Adrenal gland (tissue), 12 donors: ENCODE measurements around the gene PHACTR3. TPM values are rescaled to one million over a fixed set of nuclear protein-coding genes. Genes with fewer than 3 reads are reported as not detected.

Experiments used
- DNase-seq, 7 donors: peaks; one replicate each; pipeline ENCODE4 v3.0.0-alpha.2; 2019 to 2020
- H3K27ac ChIP-seq, 5 donors: fragments of 200-600 bp; sonication (generic) in 4 of 5; 1 replicate in 3 of 5; 2 replicates in 2 of 5; pipeline versions ENCODE4 v1.5.1 to v1.8.0; 2016 to 2020; ENCODE audit warnings: mild to moderate bottlenecking in 1 of 5
- H3K27me3 ChIP-seq: fragments of 200-600 bp; 2 replicates; pipeline ENCODE4 v1.8.0; 2021
- H3K36me3 ChIP-seq, 2 donors: fragments of 200-600 bp; replicated peaks in 1 of 2; 1 replicate in 1 of 2; 2 replicates in 1 of 2; pipeline versions ENCODE4 v1.5.1 to v1.8.0; 2018 to 2022
- H3K4me1 ChIP-seq, 2 donors: fragments of 200-600 bp; replicated peaks in 1 of 2; 1 replicate in 1 of 2; 2 replicates in 1 of 2; pipeline versions ENCODE4 v1.5.1 to v1.8.0; 2018 to 2021
- H3K4me3 ChIP-seq, 4 donors: fragments of 200-600 bp; sonication (generic) in 3 of 4; one replicate each; pipeline ENCODE4 v1.5.1; 2016 to 2018
- H3K9me3 ChIP-seq, 3 donors: fragments of 200-600 bp; sonication (generic) in 1 of 3; replicated peaks in 1 of 3; 1 replicate in 2 of 3; 2 replicates in 1 of 3; pipeline versions ENCODE4 v1.5.1 to v1.8.0; 2016 to 2021
- POLR2A ChIP-seq, 2 donors: fragments of 450-650 bp; IDR thresholded peaks; one replicate each; pipeline ENCODE4 v1.6.1; 2017; ENCODE audit warnings: antibody characterized with exemption in 2 of 2, mild to moderate bottlenecking in 2 of 2, moderate library complexity in 1 of 2
- WGBS, 4 donors: extraction: QIAGEN DNeasy Blood & Tissue Kit in 2 of 4; methylation state at CpG; one replicate each; pipeline versions ENCODE4 v1.1.5 to v1.1.7; 2013 to 2017; 5-methylcytosine and 5-hydroxymethylcytosine counted together
- intact Hi-C, 2 donors: fragments of 100-400 bp; cut with DNase I; formaldehyde crosslinking; loops; one replicate each; pipeline versions ENCODE4 v1.14.1 to v1.15.0; 2022 to 2023
- polyA plus RNA-seq, 3 donors: library from polyadenylated mRNA; stranded (reverse); fragments of 200-250 nt in 2 of 3; fragments of 350-450 nt in 1 of 3; fragmentation: Illumina TruSeq in 1 of 3; extraction: RNeasy Lipid Tissue Mini Kit (QIAGEN cat#74804) in 1 of 3; gene quantifications; one replicate each; pipeline ENCODE4 v1.2.3, GENCODE V29; 2013 to 2014
- total RNA-seq, 9 donors: library from RNA; depleted of rRNA in 4 of 9; stranded (reverse); fragments of >200 nt in 4 of 9; fragments of 120-200 nt in 1 of 9; fragmentation: NEBNext Ultra II Directional in 1 of 9; extraction: Animal tissue kit (Norgen Biotek cat#: 25700) in 1 of 9; gene quantifications; one replicate each; pipeline versions ENCODE4 v1.1.0 to v1.2.4, GENCODE V29; 2013 to 2023
- TF ChIP-seq, protein P1 (sequence below), 6 experiments: fragments of 450-650 bp in 4 of 6; fragments of 200-600 bp in 2 of 6; sonication (generic) in 1 of 6; IDR thresholded peaks; 1 replicate in 5 of 6; 2 replicates in 1 of 6; pipeline versions ENCODE4 v1.5.1 to v1.8.0; 2016 to 2021; ENCODE audit warnings: antibody characterized with exemption in 6 of 6, mild to moderate bottlenecking in 2 of 6, moderate library complexity in 1 of 6
- donor health status: healthy with polysubstance abuse.
- donor health status: Bipolar disorder and iron deficiency.
- donor health status: DM: yes; HTN: yes; CAD: no.
- donor health status: DM: no; HTN: no; CAD: no.
- donor health status: DM: no; HTN: no; CAD: no.
- donor health status: DM: yes; HTN: yes; CAD: no.

PHACTR3 gene
- total and polyA plus RNA-seq, 12 donors: 0.17 to 4.5 (median 0.81) TPM

DNA sequence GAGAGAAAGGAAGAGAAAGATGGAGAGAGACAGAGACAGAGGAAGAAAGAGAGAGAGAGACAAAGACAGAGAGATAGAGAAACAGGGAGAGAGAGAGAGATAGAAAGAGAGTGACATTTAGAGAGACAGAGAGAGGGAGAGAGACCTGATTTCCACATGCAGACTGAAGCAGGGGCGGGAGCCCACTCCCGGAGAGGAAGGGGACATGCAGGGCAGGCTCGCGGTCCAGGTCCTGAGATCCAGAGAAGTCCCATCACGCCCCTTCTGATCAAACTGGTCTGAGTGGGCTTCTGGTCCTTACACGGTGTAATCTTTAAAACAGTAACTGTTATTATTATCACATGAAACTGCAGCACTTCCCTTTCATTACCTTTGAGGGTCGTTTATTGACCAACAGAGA lies 62.2 kb downstream of the PHACTR3 start:
- WGBS, 4 donors: 78 to 86% (median 82%) methylated on average over 7 of the region's 7 CpGs
- Histone ChIP-seq H3K9me3 (no peaks in the 10 kb centered on the region), H3K27me3 (no peaks in the 10 kb centered on the region), H3K36me3 (no peaks in the 10 kb centered on the region), H3K27ac (no peak overlapping the region), H3K4me3 (no peak overlapping the region), H3K4me1 (no peaks in the 10 kb centered on the region)
- intact Hi-C loops: no loop called here
- no peak for DNase-seq
- no peak for TF ChIP-seq POLR2A (IDR thresholded peaks at IDR 0.05)
- TF ChIP-seq, protein P1, sequence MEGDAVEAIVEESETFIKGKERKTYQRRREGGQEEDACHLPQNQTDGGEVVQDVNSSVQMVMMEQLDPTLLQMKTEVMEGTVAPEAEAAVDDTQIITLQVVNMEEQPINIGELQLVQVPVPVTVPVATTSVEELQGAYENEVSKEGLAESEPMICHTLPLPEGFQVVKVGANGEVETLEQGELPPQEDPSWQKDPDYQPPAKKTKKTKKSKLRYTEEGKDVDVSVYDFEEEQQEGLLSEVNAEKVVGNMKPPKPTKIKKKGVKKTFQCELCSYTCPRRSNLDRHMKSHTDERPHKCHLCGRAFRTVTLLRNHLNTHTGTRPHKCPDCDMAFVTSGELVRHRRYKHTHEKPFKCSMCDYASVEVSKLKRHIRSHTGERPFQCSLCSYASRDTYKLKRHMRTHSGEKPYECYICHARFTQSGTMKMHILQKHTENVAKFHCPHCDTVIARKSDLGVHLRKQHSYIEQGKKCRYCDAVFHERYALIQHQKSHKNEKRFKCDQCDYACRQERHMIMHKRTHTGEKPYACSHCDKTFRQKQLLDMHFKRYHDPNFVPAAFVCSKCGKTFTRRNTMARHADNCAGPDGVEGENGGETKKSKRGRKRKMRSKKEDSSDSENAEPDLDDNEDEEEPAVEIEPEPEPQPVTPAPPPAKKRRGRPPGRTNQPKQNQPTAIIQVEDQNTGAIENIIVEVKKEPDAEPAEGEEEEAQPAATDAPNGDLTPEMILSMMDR (IDR thresholded peaks at IDR 0.05): no peak

DNA sequence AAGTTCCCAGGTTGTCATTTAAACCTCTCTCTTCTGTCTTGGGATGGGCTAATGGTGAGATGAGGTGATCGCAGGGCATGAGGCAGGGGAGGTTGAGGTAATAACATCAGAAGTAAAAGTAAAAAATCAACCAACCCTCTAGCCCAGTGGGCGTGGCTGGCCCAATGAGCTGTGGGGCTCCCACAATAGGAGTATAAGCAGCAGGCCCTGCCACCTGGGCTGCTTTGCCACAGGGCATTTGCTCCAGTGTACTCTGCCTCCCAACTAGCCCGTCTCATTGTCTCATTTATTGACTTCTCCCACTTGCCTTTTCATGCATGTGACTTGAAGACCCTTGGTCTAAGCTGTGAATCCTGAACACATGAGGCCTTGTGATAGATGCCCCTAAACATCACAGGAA lies 62.8 kb downstream of the PHACTR3 start:
- H3K27ac ChIP-seq: no peak overlapping the region
- no peak overlapping the region for H3K4me3 ChIP-seq
- WGBS, 4 donors: 77 to 90% (median 83%) methylated on average over 3 of the region's 3 CpGs
- no peaks in the 10 kb centered on the region for H3K9me3 ChIP-seq
- TF ChIP-seq, protein P1 (IDR thresholded peaks at IDR 0.05): no peak
- no peak for TF ChIP-seq POLR2A (IDR thresholded peaks at IDR 0.05)
- H3K27me3 ChIP-seq: no peaks in the 10 kb centered on the region
- no peaks in the 10 kb centered on the region for H3K36me3 ChIP-seq
- no peaks in the 10 kb centered on the region for H3K4me1 ChIP-seq
- DNase-seq: no peak
- intact Hi-C loops: no loop called here

DNA sequence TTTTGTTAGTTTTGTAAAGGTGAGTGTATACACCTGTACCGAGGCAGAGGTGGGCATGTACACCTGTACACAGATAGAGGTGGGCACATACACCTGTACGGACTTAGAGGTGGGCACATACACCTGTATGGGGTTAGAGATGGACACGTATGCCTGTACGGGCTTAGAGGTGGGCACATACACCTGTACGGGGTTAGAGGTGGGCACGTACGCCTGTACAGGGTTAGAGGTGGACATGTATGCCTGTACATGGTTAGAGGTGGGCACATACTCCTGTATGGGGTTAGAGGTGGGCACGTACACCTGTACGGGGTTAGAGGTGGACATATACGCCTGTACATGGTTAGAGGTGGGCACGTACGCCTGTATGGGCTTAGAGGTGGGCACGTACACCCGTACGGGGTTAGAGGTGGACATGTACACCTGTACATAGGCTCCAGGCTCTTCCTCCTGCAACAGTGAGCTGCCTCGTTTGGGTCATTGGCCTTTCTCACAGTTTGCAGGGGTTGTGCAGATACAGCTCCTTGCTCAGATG lies 63.7 kb downstream of the PHACTR3 start:
- no peaks in the 10 kb centered on the region for H3K4me1 ChIP-seq
- 79 to 89% (median 85%) methylated on average over 16 of the region's 16 CpGs for WGBS, 4 donors
- H3K36me3 ChIP-seq: no peaks in the 10 kb centered on the region
- H3K27me3 ChIP-seq: no peaks in the 10 kb centered on the region
- no peak for DNase-seq
- H3K27ac ChIP-seq: no peak overlapping the region
- no peak overlapping the region for H3K4me3 ChIP-seq
- TF ChIP-seq POLR2A (IDR thresholded peaks at IDR 0.05): no peak
- TF ChIP-seq, protein P1 (IDR thresholded peaks at IDR 0.05): no peak
- intact Hi-C loops: no loop called here
- no peaks in the 10 kb centered on the region for H3K9me3 ChIP-seq

DNA sequence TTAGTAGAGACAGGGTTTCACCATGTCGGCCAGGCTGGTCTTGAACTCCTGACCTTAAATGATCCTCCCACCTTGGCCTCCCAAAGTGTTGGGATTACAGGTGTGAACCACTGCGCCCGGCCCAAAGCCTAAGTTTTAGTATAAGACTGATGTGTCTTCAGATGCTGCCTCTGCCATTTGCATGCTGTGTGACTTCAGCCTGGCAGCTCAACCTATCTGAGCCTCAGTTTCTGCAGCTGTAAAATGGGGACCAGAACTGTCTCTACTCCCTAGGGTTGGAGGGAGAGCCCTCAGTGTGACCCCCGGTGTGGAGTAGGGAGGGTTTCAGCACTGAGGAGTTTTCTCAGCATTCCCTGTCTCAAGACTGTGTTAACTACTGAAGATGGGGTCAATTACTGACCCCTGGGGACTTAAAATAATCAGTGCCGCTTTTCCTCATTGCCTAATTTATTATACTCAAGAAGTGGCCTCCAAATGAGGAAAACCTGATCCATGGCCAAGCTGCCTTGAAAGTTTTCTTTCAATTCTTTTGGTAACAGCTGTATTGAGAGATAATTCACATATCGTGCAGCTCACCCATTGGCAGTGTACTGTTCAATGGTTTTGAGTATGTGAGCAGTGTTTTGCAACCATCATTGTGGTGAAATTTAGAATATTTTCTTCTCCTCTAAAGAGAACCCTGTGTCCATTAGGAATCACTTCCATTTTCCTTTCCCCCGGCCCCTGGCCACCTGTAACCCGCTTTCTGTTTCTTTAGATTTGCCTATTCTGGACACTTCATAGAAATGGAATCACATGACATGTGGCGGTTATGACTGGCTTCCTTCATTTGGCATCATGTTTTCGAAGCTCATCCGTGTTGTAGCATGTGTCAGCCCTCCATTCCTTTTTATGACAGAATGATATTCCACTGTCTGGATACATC lies 64.8 kb downstream of the PHACTR3 start:
- no peak for TF ChIP-seq POLR2A (IDR thresholded peaks at IDR 0.05)
- TF ChIP-seq, protein P1 (IDR thresholded peaks at IDR 0.05): no peak
- DNase-seq: no peak
- H3K4me3 ChIP-seq: no peak overlapping the region
- H3K9me3 ChIP-seq: no peaks in the 10 kb centered on the region
- no peaks in the 10 kb centered on the region for H3K27me3 ChIP-seq
- intact Hi-C loops: no loop called here
- 76 to 82% (median 77%) methylated on average over 11 of the region's 11 CpGs for WGBS, 4 donors
- H3K4me1 ChIP-seq: no peaks in the 10 kb centered on the region
- no peaks in the 10 kb centered on the region for H3K36me3 ChIP-seq
- H3K27ac ChIP-seq: no peak overlapping the region
